AG04449 (cell line): Measurements from ENCODE around the gene GLI1.
"Not testable (repeated sequence)": the region's sequence is repeated elsewhere in the genome, so short reads cannot be mapped to it uniquely, and the experiment has no call there.

Source experiments
- CTCF ChIA-PET: fragments of 350-600 bp; formaldehyde crosslinking; extraction: SDS; loops from one replicate; lab custom pipeline; 2021; ENCODE audit warnings: antibody characterized with exemption; lab: Yijun Ruan, JAX
- POLR2A ChIA-PET: fragments of 400-600, 350-600 bp; formaldehyde crosslinking; extraction: SDS; loops from one replicate; lab custom pipeline; 2020; ENCODE audit warnings: antibody characterized with exemption, inconsistent platforms; lab: Yijun Ruan, JAX
- DNase-seq: peaks from one replicate; pipeline ENCODE4 v3.0.0-alpha.2; 2010; ENCODE audit warnings: low read depth, low spot score
- H3K4me3 ChIP-seq: 2 replicates; pipeline ENCODE4 v1.5.1; 2011; ENCODE audit warnings: low read depth, mild to moderate bottlenecking, control low read depth, low read length
- TF ChIP-seq, protein P1 (sequence below): IDR thresholded peaks from one replicate; pipeline ENCODE4 v1.5.1; 2011; ENCODE audit warnings: mild to moderate bottlenecking, moderate library complexity, low read length, control low read depth, inconsistent platforms; ENCODE audit not compliant: insufficient read depth; ENCODE audit errors: missing control alignments

The GLI1 gene

DNA sequence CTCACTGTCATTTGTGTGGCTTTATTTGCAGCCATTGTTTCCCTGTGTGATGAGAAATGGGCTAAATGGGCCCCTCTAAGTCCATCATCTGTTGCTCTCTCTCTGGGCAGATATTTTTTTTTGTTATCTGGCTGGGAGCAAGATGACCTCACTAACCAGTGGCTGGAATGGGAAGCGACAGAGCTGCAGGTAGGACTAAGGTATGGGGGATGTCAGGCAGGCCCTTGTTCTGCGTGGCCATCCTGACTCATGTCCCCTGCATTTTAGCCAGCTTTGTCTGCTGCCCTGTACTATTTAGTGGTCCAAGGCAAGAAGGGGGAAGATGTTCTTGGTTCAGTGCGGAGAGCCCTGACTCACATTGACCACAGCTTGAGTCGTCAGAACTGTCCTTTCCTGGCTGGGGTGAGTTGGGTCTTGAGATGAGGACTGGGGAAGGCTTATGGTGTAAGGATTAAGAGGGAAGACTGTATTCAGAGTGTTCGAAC, 29.6 kb downstream of the GLI1 start:
- ChIA-PET CTCF (interaction anchor here (3.4 kb wide), 1 partner anchor 31 kb away, joined by 18 read pairs; no protein-coding TSS in a partner anchor), POLR2A (no interaction called here)
- H3K4me3 ChIP-seq, result peak overlapping the region; percentile 99
- DNase-seq, result no peak
- TF ChIP-seq, protein P1, sequence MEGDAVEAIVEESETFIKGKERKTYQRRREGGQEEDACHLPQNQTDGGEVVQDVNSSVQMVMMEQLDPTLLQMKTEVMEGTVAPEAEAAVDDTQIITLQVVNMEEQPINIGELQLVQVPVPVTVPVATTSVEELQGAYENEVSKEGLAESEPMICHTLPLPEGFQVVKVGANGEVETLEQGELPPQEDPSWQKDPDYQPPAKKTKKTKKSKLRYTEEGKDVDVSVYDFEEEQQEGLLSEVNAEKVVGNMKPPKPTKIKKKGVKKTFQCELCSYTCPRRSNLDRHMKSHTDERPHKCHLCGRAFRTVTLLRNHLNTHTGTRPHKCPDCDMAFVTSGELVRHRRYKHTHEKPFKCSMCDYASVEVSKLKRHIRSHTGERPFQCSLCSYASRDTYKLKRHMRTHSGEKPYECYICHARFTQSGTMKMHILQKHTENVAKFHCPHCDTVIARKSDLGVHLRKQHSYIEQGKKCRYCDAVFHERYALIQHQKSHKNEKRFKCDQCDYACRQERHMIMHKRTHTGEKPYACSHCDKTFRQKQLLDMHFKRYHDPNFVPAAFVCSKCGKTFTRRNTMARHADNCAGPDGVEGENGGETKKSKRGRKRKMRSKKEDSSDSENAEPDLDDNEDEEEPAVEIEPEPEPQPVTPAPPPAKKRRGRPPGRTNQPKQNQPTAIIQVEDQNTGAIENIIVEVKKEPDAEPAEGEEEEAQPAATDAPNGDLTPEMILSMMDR, result no peak

DNA sequence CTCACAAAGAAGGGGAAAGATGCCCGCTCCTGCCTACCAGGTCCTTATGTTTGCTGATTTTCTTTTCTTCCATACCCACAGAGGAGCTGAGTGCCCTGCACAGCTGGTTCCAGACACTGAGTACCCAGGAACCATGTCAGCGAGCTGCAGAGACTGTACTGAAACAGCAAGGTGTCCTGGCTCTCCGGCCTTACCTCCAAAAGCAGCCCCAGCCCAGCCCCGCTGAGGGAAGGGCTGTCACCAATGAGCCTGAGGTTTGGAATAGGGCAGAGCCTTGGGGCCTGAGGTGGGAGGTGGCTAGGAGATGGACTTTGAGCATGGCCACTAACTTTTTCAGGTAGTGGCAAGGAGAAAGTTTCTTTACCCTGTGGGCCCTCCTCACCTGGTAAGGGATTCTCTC, 30.5 kb downstream of the GLI1 start:
- CTCF ChIA-PET, result interaction anchor here (1.6 to 3.4 kb wide), 2 partner anchors 14 to 32 kb away, joined by 4 to 18 read pairs; no protein-coding TSS in a partner anchor
- POLR2A ChIA-PET, result no interaction called here
- TF ChIP-seq, protein P1, result no peak
- no peak overlapping the region for H3K4me3 ChIP-seq
- DNase-seq, result no peak

DNA sequence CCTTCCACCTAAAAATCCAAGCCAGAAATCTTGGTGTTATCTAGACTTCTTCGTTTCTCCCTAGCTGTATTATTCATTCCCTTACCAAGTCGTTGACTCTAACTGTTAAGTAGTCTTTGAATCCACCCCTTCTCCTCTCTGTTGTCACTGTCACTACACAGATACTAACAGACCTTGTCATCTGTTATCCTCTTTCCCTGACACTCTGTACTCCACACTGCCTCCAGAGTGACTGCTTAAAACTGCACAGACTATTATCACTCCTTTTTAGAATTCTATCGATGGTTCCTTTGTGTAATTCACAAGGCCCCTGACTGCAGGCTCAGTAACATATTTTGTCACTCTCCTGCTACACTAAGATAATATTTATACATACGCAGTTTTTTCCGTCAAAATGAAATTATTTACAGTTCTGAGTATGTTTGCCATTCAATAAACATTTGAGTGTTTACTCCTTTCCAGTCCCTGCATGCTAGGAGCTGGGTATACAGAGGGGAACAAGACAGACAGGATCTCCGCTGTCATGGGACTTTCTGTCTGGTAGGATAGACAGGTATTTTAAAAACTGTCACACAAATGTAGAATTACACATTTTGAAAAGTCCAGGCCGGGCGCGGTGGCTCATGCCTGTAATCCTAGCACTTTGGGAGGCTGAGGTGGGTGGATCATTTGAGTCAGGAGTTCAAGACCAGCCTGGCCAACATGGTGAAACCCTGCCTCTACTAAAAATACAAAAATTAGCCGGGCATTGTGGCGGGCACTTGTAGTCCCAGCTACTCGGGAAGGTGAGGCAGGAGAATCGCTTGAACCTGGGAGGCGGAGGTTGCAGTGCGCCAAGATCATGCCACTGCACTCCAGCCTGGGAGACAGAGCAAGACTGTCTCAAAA, 32.1 kb downstream of the GLI1 start:
- H3K4me3 ChIP-seq, result no peak overlapping the region
- CTCF ChIA-PET, result interaction anchor here (1.0 to 3.4 kb wide), 3 partner anchors 14 to 33 kb away, joined by 3 to 18 read pairs (median 3); no protein-coding TSS in a partner anchor
- DNase-seq, result no peak
- POLR2A ChIA-PET, result no interaction called here
- TF ChIP-seq, protein P1, result no peak

DNA sequence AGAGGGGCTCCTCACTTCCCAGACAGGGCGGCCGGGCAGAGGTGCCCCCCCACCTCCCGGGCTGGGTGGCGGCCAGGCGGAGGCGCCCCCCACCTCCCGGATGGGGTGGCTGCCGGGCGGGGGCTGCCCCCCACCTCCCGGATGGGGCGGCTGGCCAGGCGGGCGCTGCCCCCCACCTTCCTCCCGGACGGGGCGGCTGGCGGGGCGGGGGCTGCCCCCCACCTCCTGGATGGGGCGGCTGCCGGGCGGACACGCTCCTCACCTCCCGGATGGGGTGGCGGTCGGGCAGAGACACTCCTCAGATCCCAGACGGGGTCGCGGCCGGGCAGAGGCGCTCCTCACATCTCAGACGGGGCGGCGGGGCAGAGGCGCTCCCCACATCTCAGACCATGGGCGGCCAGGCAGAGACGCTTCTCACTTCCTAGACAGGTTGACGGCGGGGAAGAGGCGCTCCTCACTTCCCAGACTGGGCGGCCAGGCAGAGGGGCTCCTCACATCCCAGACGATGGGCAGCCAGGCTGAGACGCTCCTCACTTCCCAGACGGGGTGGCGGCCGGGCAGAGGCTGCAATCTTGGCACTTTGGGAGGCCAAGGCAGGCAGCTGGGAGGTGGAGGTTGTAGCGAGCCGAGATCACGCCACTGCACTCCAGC, 35.6 kb downstream of the GLI1 start:
- DNase-seq, H3K4me3 ChIP-seq, CTCF ChIA-PET, POLR2A ChIA-PET: not testable (repeated sequence)

DNA sequence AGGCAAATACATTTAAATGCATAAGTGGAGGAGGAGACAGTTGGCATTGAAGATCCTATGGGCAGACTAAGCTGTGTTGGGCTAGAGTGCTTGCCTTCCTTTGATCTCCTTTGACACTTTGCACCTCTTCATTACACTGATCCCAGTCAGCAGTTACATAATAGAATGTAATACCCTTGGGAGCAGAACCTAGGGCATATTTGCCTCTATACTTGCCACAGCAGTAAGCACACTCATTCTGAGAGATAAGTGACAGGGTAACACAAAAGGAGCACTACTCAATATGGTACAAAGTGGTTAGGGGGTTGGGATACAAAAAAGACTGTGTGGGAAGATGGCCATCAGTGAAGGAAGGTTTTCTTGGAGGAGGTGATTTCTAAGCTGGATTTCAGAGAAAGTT, 37.2 kb downstream of the GLI1 start:
- ChIA-PET CTCF (interaction anchor here (1.2 to 1.3 kb wide), 2 partner anchors 19 to 21 kb away, joined by 3 read pairs; no protein-coding TSS in a partner anchor), POLR2A (no interaction called here)
- no peak overlapping the region for H3K4me3 ChIP-seq
- no peak for DNase-seq
- TF ChIP-seq, protein P1, result no peak

DNA sequence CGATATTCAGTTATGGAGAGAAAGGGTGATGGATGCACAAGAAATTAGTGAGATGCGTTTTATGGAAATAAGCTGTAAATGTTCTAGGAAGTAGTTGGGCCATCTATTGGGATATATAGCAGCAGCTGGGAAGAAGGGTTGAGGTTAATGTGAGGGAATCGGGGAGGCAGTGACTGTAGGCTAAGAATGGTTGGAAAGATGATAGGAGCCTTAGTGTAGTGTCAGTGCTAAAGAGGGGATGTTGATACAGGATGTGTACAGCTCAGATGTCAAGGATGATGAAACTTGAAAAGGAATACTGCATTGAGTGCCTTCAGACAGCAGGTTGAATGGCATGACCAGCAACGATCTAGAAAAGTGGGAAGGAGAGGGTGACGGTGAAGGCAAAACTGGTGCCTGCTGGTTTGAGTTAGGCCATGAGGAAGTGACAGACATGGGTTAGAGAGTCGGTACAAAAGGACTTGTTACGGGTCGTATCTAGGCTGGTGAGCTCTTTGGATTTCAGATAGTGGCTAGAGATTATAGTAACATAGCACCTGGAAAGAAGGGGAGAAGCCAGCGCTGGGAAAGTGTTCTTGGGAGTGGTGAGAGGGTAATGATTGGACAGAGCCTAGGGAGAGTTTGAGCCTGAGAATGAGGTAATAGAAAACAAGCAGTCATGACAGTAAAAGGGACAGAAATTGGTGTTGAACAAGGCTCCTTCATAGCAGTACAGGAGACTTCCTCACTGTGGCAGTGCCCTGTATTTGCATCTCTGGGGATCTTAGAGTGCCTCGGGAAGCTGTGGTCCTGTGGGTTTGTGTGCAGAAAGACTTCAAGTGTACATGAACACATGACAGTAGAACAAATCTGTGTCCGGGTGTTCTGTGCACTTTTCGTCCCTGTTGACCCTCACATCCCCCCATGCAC, 37.9 kb downstream of the GLI1 start:
- TF ChIP-seq, protein P1, result no peak
- ChIA-PET POLR2A (no interaction called here), CTCF (interaction anchor here (1.2 to 1.3 kb wide), 2 partner anchors 19 to 21 kb away, joined by 3 read pairs; no protein-coding TSS in a partner anchor)
- no peak overlapping the region for H3K4me3 ChIP-seq
- DNase-seq, result no peak
